ENCODE results near the gene ARHGAP4.

Gene ARHGAP4

DNA sequence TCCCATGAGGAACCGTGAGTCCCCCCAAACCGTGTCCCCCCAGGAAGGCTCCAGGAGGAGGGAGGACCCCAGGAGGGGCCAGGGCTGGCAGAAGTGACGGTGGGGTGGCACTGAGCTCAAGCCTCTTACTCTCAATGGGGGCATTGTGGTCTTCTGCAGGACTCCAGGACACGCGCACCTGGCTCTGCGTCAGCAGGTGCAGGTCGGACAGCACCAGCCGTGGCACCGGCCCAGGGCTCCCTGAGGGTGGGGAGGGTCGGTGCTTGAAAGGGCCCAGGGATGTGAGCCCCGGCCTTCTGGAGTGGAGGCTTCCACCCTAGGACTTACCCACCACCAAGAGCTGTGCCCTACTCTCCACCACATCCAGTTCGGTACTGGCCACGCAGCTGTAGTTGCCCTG lies 58.4 kb downstream of the ARHGAP4 start:
- no peak for DNase-seq (ENCODE audit: low read depth)

DNA sequence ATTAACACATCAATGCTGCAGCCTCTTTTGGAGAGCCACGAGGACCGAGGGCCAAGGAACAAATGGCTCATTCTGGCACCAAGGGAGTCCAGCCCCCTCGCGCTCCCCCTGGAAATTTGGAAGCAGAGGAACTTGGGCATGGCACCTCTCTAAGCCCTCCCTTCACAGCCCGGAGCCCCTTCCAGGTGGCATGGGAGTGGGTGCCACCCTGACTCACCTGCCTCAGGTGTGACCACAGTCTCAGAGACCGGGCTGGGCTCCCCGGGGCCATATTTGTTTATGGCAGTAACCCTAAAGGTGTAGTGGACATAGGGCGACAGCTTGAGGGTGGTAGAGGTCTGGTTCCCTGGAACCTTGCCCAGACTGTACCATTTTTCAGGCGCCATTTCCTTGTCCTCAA lies 58.9 kb downstream of the ARHGAP4 start:
- DNase-seq (ENCODE audit: low read depth), result no peak

DNA sequence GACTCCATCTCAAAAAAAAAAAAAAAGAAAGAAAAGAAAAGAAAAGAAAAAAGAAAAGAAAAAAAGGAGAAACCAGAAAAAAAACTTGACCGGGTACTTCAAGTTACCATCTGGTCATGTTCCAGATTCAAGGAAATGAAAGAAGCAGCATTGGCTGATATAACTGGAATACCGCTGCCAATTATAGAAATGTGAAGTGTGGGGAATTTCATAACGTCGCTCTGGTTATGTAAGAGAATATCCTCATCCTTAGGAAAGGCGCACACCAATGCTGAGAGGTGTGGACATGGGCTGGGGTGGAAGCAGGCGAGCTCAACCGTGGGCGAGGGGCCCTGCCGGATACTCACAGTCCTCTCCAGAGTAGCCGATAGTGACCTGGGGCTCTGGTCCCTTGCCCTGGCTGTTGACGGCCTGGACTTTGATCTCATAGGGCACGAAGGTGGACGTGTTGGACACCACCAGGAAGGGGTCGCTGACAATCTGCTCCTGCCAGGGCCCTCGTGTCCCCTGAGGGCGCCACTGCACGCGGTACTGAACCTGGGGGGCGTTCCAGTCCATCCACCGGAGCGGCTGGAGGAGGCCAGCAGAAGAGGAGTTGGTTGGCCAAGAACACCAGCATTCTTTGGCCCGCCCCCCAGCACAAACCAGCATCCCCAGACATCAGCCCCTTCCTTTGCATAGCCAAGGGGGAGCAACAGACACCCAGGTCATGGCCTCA lies 59.6 kb downstream of the ARHGAP4 start:
- DNase-seq (ENCODE audit: low read depth), result no peak

DNA sequence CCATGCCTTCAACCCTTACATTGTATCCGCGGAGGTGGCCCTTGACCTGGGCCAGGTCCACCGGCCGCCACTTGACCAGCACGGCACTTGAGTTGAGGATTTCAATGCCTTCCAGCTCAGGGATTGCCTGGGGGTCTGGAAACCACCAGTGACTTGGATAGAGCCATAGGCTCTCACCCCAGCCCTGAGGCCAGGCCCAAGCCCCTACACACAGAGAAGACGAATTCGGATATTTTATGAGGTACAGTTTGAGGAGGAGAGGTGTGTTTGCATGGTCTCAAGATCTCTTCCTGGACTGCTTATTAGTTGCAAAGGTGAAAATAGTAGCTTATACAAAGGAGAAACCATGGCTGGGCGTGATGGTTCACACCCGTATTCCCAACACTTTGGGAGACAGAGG lies 60.4 kb downstream of the ARHGAP4 start:
- DNase-seq (ENCODE audit: low read depth), result no peak

DNA sequence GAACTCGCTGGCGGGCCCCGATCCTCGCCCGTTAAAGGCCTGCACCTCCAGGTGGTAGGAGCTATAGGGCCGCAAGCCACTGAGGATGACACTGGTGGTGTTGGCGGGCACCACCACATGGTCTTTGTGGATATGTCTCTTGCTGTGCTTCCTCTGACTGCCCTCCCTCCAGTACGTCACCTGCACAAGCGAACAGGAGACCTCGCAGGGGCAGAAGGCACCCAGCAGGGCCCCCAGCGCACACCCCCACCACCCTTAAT lies 60.8 kb downstream of the ARHGAP4 start:
- no peak for DNase-seq (ENCODE audit: low read depth)

DNA sequence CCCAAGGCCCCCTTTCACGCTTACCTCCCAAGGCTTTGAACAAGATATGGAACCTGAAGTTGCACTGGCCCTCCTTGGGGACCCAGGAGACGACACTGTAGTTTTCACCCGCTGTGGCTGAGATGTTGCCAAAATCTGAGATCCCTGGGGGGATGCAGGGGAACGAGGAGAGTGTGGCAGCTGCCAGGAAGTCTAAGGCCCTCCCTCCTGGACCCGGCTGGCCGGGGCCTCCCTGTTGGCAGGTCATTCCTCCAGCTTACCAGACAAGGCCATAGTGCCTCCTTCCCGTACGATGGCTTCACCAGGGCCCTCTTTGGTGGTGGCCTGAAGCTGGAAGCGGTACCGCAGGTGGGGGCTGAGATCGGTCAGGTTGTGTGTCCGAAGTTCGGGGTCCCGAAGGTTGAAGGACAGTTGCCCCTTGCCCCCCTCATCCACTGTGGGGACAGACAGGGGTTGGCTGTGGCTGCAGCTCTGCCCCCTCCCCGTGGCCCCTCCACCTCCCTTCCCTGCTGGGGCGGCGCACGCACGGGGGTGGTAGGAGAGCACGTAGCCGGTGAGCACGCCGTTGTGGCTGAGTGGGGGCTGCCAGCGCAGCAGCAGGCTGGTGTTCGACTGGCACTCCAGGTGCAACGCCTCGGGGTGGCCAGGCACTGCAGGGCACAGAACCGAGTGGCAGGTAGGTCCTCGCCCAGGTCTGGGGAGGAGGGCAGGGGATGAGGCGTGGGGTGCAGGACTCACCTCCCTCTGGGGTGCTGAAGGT lies 61.3 kb downstream of the ARHGAP4 start:
- no peak for DNase-seq (ENCODE audit: low read depth)

DNA sequence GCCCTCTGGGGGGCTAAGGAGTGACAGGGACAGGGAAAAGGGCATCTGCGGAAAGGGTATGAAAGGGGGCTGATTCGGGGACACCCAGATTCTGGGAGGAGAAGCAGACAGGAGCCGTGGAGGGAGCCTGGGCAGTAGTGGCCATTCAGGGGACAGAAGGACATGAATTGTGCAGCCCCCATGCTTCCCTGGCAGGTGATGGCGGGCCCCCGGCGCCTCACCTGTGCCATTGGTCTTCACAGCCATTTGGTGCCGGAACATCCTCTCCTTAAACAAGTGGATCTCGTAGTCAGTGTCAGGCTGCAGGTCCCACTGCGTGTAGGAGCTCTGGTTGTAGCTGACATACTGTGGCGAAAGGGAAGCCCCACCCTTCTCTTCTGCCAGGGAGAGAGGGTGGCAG lies 62.0 kb downstream of the ARHGAP4 start:
- no peak for DNase-seq (ENCODE audit: low read depth)

DNA sequence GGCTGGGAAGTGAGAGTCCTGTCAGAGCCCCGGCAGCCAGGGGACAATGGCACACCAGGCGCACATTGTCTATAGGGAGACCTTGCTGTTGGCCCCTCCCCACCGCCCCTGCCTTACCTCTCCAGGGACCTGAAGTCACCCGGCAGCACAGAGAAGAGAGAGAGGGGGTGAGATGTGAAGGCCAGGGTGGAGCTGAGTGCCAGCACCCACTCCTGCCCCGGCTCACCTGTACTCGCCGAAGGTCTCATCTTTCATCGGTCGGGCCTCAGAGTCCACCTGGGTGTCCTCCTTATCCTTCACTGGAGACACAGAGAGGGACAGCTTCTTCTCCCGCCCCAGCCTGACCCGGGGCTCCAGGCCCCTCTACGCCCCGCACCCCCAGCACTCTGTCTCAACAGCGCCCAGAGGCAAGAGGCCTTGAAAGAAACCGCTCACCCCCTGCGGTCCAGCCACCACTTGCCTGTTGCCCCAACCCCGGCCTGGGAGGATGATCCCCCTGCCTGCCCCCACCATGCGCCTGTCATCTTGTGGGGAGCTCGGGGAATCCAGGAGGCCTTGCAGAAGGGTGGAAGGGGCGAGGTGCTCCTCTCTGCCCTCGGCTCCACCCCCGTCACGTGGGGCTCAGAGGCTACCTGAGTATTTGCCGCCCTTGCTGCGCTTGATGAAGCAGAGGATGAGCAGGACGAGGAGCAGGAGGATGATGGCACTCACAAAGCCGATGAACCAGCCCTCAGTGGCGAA lies 62.6 kb downstream of the ARHGAP4 start:
- no peak for DNase-seq (ENCODE audit: low read depth)

DNA sequence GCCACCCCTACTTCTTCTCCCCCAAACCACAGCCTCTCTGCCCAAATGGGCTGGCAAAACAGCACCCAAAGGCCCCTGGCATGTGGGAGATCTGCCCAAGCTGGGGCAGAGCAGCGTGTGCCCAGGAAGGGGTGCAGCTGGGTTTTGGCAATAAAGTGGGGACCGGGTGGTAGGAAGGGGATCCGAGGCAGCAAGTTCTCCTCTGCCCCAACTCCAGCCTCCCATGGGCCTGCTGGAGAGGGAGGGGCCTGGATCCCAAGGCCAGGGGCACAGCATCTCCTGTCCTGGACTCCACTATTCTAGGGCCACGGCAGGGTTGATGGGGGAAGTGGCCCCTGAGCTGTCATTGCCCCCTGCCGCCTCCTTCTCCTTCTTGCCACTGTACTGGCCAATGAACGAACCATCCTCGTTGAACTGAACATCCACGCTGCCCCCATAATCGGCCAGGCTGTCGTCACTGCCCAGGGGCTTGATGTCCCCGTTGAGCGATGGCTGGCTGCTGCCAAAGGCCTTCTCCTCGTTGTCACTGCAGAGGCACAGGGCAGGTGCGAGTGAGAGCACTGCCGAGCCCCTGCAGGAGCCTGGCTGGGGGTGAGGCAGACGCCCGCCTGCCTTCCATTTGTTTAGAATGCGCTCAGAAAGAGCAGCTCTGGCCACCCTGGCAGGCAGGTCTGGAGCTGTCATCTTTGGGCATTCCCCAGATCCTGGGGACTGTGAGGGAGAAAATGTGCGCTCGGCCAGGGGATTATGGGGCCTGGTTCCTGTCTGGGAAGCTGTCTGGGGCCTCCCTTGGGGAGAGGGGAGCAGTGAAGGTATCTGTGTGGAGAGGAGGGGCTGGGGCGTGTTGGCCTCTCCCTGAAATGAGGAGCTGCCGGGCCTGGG lies 63.5 kb downstream of the ARHGAP4 start:
- DNase-seq (ENCODE audit: low read depth), result no peak

DNA sequence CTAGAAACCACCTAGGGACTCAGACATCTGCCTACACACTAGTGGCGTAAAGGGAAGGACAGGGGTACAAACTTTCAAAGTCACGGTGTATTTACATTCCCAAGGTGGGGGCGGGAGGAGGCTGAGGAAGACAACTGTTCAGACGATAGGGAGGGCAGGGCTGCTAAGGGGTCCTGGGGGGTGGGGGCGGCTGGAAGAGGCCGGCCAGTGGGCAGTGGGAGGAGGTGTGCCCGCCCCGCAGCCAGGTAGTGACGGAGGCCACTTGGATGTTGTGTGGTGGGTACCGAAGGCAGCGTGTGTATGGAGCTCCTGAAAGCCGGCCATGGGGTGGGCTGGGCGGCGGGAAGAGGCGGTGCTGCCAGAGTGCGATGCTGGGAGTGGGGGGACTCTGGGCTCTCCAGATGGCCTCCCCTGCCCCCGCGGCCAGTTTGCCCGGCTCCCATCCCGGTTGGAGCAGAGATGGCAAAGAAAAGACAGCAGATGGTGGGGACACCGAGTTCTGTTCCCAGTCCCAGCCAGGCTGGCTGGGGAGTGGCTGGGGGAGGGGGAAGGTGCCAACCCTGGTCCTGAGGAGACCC lies 64.2 kb downstream of the ARHGAP4 start:
- DNase-seq (ENCODE audit: low read depth), result no peak

DNA sequence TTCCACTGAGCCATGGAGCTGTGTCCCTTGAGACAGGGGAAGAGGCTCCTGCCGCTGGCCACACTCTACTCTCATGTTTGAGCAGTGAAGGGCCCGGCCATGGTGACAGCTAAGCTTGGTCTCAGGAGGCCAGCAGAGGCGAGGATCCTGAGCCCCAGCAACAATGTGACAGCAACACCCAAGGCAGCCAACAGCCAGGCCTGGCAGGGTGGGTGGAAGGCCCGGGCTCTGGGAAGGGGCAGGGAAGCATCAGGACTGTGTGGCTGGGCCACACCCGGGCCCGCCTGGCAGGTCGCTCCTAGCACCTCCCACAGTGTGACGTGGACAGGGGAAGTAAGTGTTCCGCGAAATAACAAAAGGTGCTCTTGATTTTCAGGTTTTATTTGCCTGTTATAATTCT lies 64.9 kb downstream of the ARHGAP4 start:
- DNase-seq (ENCODE audit: low read depth), result no peak

All from activated gamma-delta T cell treated with anti-CD3 and anti-CD28 coated beads, Interleukin-2, amount 50 U/mL, for 16 hours (primary cell).